HG02610 (cell line): ENCODE results near the gene INPP4B.
"Not testable (repeated sequence)": the region's sequence is repeated elsewhere in the genome, so short reads cannot be mapped to it uniquely, and the experiment has no call there.

Experiments
- ATAC-seq: cut with Tn5 transposase; IDR thresholded peaks from one replicate; pipeline ENCODE4 v1.9.1; 2021; ENCODE audit warnings: mild to moderate bottlenecking, moderate library complexity; ENCODE audit not compliant: unreplicated experiment

Gene INPP4B

GRCh38 chr4:142549726-142550463 is 296.2 kb downstream of the INPP4B start:
- ATAC-seq, result no peak

GRCh38 chr4:142549248-142549647 is 296.9 kb downstream of the INPP4B start:
- ATAC-seq, result no peak

GRCh38 chr4:142548491-142548890 is 297.6 kb downstream of the INPP4B start:
- no peak for ATAC-seq

- no peak for ATAC-seq
These were observed 298.1 kb downstream of the INPP4B start for GRCh38 chr4:142547974-142548373.

GRCh38 chr4:142544594-142544993 is 301.5 kb downstream of the INPP4B start:
- no peak for ATAC-seq

- ATAC-seq, result no peak
These were observed 302.1 kb downstream of the INPP4B start for GRCh38 chr4:142544039-142544438.

GRCh38 chr4:142540483-142540804 is 305.7 kb downstream of the INPP4B start:
- no peak for ATAC-seq

GRCh38 chr4:142539796-142540482 is 306.2 kb downstream of the INPP4B start:
- no peak for ATAC-seq

GRCh38 chr4:142535009-142535408 is 311.1 kb downstream of the INPP4B start:
- no peak for ATAC-seq

- no peak for ATAC-seq
These were observed 314.0 kb downstream of the INPP4B start for GRCh38 chr4:142532054-142532453.

- no peak for ATAC-seq
These were observed 315.4 kb downstream of the INPP4B start for GRCh38 chr4:142530728-142531127.

- ATAC-seq, result no peak
These were observed 317.7 kb downstream of the INPP4B start for GRCh38 chr4:142528433-142528832.

GRCh38 chr4:142523111-142523510 is 323.0 kb downstream of the INPP4B start:
- no peak for ATAC-seq

GRCh38 chr4:142519342-142519741 is 326.8 kb downstream of the INPP4B start:
- no peak for ATAC-seq

GRCh38 chr4:142516686-142517526 is 329.2 kb downstream of the INPP4B start:
- no peak for ATAC-seq

- ATAC-seq, result no peak
These were observed 333.9 kb downstream of the INPP4B start for GRCh38 chr4:142512161-142512560.

GRCh38 chr4:142509881-142510280 is 336.2 kb downstream of the INPP4B start:
- no peak for ATAC-seq

GRCh38 chr4:142509381-142509780 is 336.7 kb downstream of the INPP4B start:
- not testable (repeated sequence) for ATAC-seq

- no peak for ATAC-seq
These were observed 345.1 kb downstream of the INPP4B start for GRCh38 chr4:142500966-142501365.

GRCh38 chr4:142497606-142498005 is 348.5 kb downstream of the INPP4B start:
- ATAC-seq, result no peak

- ATAC-seq, result no peak
These were observed 352.6 kb downstream of the INPP4B start for GRCh38 chr4:142493255-142494110.
